Measurements from ENCODE around the gene MYO1B.

DNA sequence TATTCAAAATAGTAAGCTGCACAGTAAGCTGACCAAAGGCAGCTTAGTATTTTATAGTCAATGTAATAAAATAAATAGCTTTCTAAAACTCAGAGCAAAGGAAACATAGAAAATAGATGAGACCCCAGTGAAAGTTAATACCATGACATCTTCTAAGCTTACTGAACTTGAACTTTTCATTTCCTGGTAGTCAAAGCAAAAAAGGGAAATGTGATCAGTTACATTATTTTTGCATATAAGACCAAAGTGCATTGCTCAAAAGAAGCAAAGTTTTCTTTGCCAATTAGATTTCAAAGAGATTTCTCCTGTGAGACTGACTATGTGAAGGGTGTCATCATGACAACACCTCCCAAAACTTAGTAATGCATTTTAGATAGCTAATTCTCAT lies 70.2 kb downstream of the MYO1B start:
- TF ChIP-seq SIN3A (IDR thresholded peaks at IDR 0.05; ENCODE audit: borderline replicate concordance, insufficient read depth, low read length) (no peak), POLR2AphosphoS5 (IDR thresholded peaks at IDR 0.05; ENCODE audit: low read depth, low read length) (no peak), TAF1 (IDR thresholded peaks at IDR 0.05; ENCODE audit: borderline replicate concordance, insufficient read depth, low read length) (no peak), FOXP2 (optimal IDR thresholded peaks at IDR 0.05; ENCODE audit: borderline replicate concordance, extremely low read depth, extremely low read length, insufficient read depth) (no peak)
- TF ChIP-seq, protein P1, sequence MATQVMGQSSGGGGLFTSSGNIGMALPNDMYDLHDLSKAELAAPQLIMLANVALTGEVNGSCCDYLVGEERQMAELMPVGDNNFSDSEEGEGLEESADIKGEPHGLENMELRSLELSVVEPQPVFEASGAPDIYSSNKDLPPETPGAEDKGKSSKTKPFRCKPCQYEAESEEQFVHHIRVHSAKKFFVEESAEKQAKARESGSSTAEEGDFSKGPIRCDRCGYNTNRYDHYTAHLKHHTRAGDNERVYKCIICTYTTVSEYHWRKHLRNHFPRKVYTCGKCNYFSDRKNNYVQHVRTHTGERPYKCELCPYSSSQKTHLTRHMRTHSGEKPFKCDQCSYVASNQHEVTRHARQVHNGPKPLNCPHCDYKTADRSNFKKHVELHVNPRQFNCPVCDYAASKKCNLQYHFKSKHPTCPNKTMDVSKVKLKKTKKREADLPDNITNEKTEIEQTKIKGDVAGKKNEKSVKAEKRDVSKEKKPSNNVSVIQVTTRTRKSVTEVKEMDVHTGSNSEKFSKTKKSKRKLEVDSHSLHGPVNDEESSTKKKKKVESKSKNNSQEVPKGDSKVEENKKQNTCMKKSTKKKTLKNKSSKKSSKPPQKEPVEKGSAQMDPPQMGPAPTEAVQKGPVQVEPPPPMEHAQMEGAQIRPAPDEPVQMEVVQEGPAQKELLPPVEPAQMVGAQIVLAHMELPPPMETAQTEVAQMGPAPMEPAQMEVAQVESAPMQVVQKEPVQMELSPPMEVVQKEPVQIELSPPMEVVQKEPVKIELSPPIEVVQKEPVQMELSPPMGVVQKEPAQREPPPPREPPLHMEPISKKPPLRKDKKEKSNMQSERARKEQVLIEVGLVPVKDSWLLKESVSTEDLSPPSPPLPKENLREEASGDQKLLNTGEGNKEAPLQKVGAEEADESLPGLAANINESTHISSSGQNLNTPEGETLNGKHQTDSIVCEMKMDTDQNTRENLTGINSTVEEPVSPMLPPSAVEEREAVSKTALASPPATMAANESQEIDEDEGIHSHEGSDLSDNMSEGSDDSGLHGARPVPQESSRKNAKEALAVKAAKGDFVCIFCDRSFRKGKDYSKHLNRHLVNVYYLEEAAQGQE (IDR thresholded peaks at IDR 0.05; ENCODE audit: insufficient read depth in 1 of 2, low read depth in 2 of 2, low read length in 2 of 2): no peak
